ENCODE measurements around the gene CMC4. TPM values are rescaled to one million over a fixed set of nuclear protein-coding genes. Genes with fewer than 3 reads are reported as not detected.

The CMC4 gene
- total and polyA plus RNA-seq, 2 of the 4 experiments (the other 2 are of a cell fraction), result 6.4 to 8.4 TPM

- no peak overlapping the region for H3K4ac ChIP-seq (ENCODE audit: low read depth, low read length)
- in situ Hi-C loops (cut with MboI; ENCODE audit: low sequenced_read_pairs) (no loop called here), dilution Hi-C loops (cut with HindIII; ENCODE audit: low sequenced_read_pairs, unreplicated experiment) (no loop called here), intact Hi-C loops (cut with micrococcal nuclease) (no loop called here)
- no peak overlapping the region for H2BK15ac ChIP-seq (ENCODE audit: low read depth, low read length)
- H3K9me1 ChIP-seq (ENCODE audit: insufficient read depth, low read length), result no peaks in the 10 kb centered on the region
- no CpG with 5 or more reads among the region's 4 CpGs for WGBS, 2 experiments (ENCODE audit: extremely low coverage in 2 of 2, insufficient read length in 1 of 2)
- no peak for ATAC-seq (ENCODE audit: low read depth)
- no peak overlapping the region for H3K18ac ChIP-seq (ENCODE audit: low read depth, low read length)
- no peak overlapping the region for H3K4me3 ChIP-seq (ENCODE audit: insufficient read depth, low read depth, low read length)
- no peak overlapping the region for H3K9ac ChIP-seq (ENCODE audit: low read depth, low read length)
- no peak overlapping the region for H2BK120ac ChIP-seq (ENCODE audit: low read depth, low read length)
- no peaks in the 10 kb centered on the region for H3K36me3 ChIP-seq (ENCODE audit: control insufficient read depth, insufficient read depth, low read length)
- no peak overlapping the region for H4K5ac ChIP-seq (ENCODE audit: low read depth, low read length)
- H3K14ac ChIP-seq (replicated peaks; ENCODE audit: low read depth, low read length), result no peak overlapping the region
- H3K4me1 ChIP-seq (ENCODE audit: control insufficient read depth, insufficient read depth, low read length), result no peaks in the 10 kb centered on the region
- TF ChIP-seq, protein P1, sequence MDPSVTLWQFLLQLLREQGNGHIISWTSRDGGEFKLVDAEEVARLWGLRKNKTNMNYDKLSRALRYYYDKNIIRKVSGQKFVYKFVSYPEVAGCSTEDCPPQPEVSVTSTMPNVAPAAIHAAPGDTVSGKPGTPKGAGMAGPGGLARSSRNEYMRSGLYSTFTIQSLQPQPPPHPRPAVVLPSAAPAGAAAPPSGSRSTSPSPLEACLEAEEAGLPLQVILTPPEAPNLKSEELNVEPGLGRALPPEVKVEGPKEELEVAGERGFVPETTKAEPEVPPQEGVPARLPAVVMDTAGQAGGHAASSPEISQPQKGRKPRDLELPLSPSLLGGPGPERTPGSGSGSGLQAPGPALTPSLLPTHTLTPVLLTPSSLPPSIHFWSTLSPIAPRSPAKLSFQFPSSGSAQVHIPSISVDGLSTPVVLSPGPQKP (IDR thresholded peaks at IDR 0.05; ENCODE audit: borderline replicate concordance, low read depth, low read length), result no peak
- TF ChIP-seq RFX5 (IDR thresholded peaks at IDR 0.05; ENCODE audit: low read depth, low read length) (no peak), CEBPB (IDR thresholded peaks at IDR 0.05; ENCODE audit: low read depth, low read length) (no peak), NFE2L2 (IDR thresholded peaks at IDR 0.05; ENCODE audit: low read depth, low read length) (no peak), MXI1 (IDR thresholded peaks at IDR 0.05; ENCODE audit: borderline replicate concordance, low read depth, low read length) (no peak), RCOR1 (IDR thresholded peaks at IDR 0.05; ENCODE audit: insufficient replicate concordance, low read length) (no peak), POLR2A (IDR thresholded peaks at IDR 0.05; ENCODE audit: low read depth, low read length) (no peak), RAD21 (IDR thresholded peaks at IDR 0.05; ENCODE audit: low read length) (no peak), MAZ (IDR thresholded peaks at IDR 0.05; ENCODE audit: borderline replicate concordance, low read depth, low read length) (no peak), FOS (IDR thresholded peaks at IDR 0.05; ENCODE audit: low read depth, low read length) (no peak), BHLHE40 (IDR thresholded peaks at IDR 0.05; ENCODE audit: low read depth, low read length) (no peak), SMC3 (IDR thresholded peaks at IDR 0.05; ENCODE audit: low read depth, low read length) (no peak), CTCF (conservative IDR thresholded peaks at IDR 0.05; ENCODE audit: low read depth, low read length) (no peak), CHD1 (IDR thresholded peaks at IDR 0.05; ENCODE audit: low read depth, low read length) (no peak), MAFK (IDR thresholded peaks at IDR 0.05; ENCODE audit: low read depth, low read length) (no peak)
- TF ChIP-seq, protein P2, sequence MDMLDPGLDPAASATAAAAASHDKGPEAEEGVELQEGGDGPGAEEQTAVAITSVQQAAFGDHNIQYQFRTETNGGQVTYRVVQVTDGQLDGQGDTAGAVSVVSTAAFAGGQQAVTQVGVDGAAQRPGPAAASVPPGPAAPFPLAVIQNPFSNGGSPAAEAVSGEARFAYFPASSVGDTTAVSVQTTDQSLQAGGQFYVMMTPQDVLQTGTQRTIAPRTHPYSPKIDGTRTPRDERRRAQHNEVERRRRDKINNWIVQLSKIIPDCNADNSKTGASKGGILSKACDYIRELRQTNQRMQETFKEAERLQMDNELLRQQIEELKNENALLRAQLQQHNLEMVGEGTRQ (IDR thresholded peaks at IDR 0.05; ENCODE audit: low read depth, low read length), result no peak
- H4K8ac ChIP-seq (ENCODE audit: low read depth in 2 of 2, low read length in 2 of 2), result no peak overlapping the region
- no peaks in the 10 kb centered on the region for H3K79me1 ChIP-seq (ENCODE audit: low read depth in 1 of 2, low read length in 2 of 2)
- H3K27me3 ChIP-seq (ENCODE audit: control insufficient read depth, insufficient read depth, low read length), result no peaks in the 10 kb centered on the region
- ChIA-PET CTCF (no interaction called here), POLR2A (ENCODE audit: unreplicated experiment) (no interaction called here)
- no peak overlapping the region for H3K56ac ChIP-seq (ENCODE audit: extremely low read depth, insufficient read depth, low read length)
- no peak overlapping the region for H3K27ac ChIP-seq (ENCODE audit: insufficient read depth, low read length)
- no peaks in the 10 kb centered on the region for H4K20me1 ChIP-seq (ENCODE audit: insufficient read depth, low read length)
- DNase-seq, result no peak
- H3K9me3 ChIP-seq (ENCODE audit: control insufficient read depth, insufficient read depth, low read length), result no peaks in the 10 kb centered on the region
- no peak overlapping the region for H2AFZ ChIP-seq (replicated peaks; ENCODE audit: low read length, poor library complexity)
- no peak overlapping the region for H3K4me2 ChIP-seq (ENCODE audit: low read depth, low read length)
- H3K23ac ChIP-seq (ENCODE audit: low read depth, low read length), result no peak overlapping the region
- BruUV-seq (replicated peaks), result no TSS peak
- H2BK20ac ChIP-seq (ENCODE audit: low read depth, low read length), result no peak overlapping the region
- no peak overlapping the region for H2BK5ac ChIP-seq (ENCODE audit: low read depth, low read length, poor library complexity, severe bottlenecking)
- no peak overlapping the region for H2AK9ac ChIP-seq (replicated peaks; ENCODE audit: low read depth, low read length, poor library complexity)
- H4K91ac ChIP-seq (ENCODE audit: insufficient read depth, low read depth, low read length), result no peak overlapping the region
- H2AK5ac ChIP-seq (ENCODE audit: low read depth, low read length), result no peak overlapping the region
Measured at GRCh38 chrX:155035688-155036087, 35.2 kb downstream of the CMC4 start.
